Tibial nerve (tissue), 4 donors: Measurements from ENCODE around the gene PLPPR3. TPM values are rescaled to one million over a fixed set of nuclear protein-coding genes. Genes with fewer than 3 reads are reported as not detected.

Experiments used
- DNase-seq, 2 donors: peaks; one replicate each; pipeline ENCODE4 v3.0.0-alpha.2; 2019; ENCODE audit warnings: low spot score in 2 of 2
- H3K27ac ChIP-seq, 4 donors: fragments of 200-600 bp; sonication (generic) in 3 of 4; one replicate each; pipeline ENCODE4 v1.5.1; 2017 to 2019; ENCODE audit warnings: mild to moderate bottlenecking in 1 of 4
- H3K27me3 ChIP-seq, 2 donors: fragments of 200-600 bp; sonication (generic) in 1 of 2; one replicate each; pipeline versions ENCODE4 v1.5.1 to v1.6.0; 2017 to 2019
- H3K36me3 ChIP-seq, 3 donors: fragments of 200-600 bp; sonication (generic); one replicate each; pipeline ENCODE4 v1.5.1; 2018 to 2019
- H3K4me1 ChIP-seq, 4 donors: fragments of 200-600 bp; sonication (generic) in 3 of 4; one replicate each; pipeline ENCODE4 v1.5.1; 2017 to 2019
- H3K4me3 ChIP-seq, 4 donors: fragments of 200-600 bp; sonication (generic) in 3 of 4; one replicate each; pipeline ENCODE4 v1.5.1; 2017 to 2019; ENCODE audit warnings: mild to moderate bottlenecking in 1 of 4, moderate library complexity in 1 of 4
- H3K9me3 ChIP-seq, 4 donors: fragments of 200-600 bp; sonication (generic) in 3 of 4; one replicate each; pipeline ENCODE4 v1.5.1; 2017 to 2019
- CTCF ChIP-seq, 5 experiments: fragments of 200-600 bp in 3 of 5; fragments of 450-650 bp in 2 of 5; sonication (generic) in 3 of 5; IDR thresholded peaks; one replicate each; pipeline ENCODE4 v1.5.1; 2016 to 2019; ENCODE audit warnings: antibody characterized with exemption in 5 of 5, mild to moderate bottlenecking in 3 of 5, moderate library complexity in 2 of 5
- EP300 ChIP-seq, 2 donors: sonication (generic); formaldehyde crosslinking; IDR thresholded peaks; one replicate each; pipeline ENCODE4 v1.6.1; 2017; ENCODE audit warnings: antibody characterized with exemption in 2 of 2, mild to moderate bottlenecking in 1 of 2
- POLR2A ChIP-seq, 2 donors: fragments of 450-650 bp; IDR thresholded peaks; one replicate each; pipeline ENCODE4 v1.6.1; 2017; ENCODE audit warnings: antibody characterized with exemption in 2 of 2, mild to moderate bottlenecking in 2 of 2, moderate library complexity in 2 of 2
- WGBS, 2 donors: methylation state at CpG; one replicate each; pipeline ENCODE4 v1.1.5; 2018; 5-methylcytosine and 5-hydroxymethylcytosine counted together
- total RNA-seq, 4 donors: library from RNA; depleted of rRNA; stranded (reverse); fragments of >200 nt; gene quantifications; one replicate each; pipeline ENCODE4 v1.1.0, GENCODE V29; 2016

PLPPR3 gene
- total RNA-seq, 4 donors from 2014 or later: not detected

- no peak overlapping the region for H3K27ac ChIP-seq
- no peak for TF ChIP-seq EP300 (IDR thresholded peaks at IDR 0.05)
- no peak for TF ChIP-seq POLR2A (IDR thresholded peaks at IDR 0.05)
- TF ChIP-seq CTCF (IDR thresholded peaks at IDR 0.05): no peak
- H3K27me3 ChIP-seq: no peaks in the 10 kb centered on the region
- H3K9me3 ChIP-seq: no peaks in the 10 kb centered on the region
- no peak for DNase-seq
- no peaks in the 10 kb centered on the region for H3K4me1 ChIP-seq
- H3K4me3 ChIP-seq: no peak overlapping the region
- peaks cover 0 to 60% (median 14%) of the 10 kb centered on the region in 3 donors for H3K36me3 ChIP-seq
- WGBS, 2 donors: 91 to 98% methylated on average over 33 of the region's 47 CpGs
Measured at GRCh38 chr19:815079-815774, 6.5 kb downstream of the PLPPR3 start.

- 90 to 91% methylated on average over 47 to 49 of the region's 49 CpGs for WGBS, 2 donors
- Histone ChIP-seq H3K36me3 (peaks cover 0 to 68% (median 23%) of the 10 kb centered on the region in 3 donors), H3K9me3 (no peaks in the 10 kb centered on the region), H3K27me3 (no peaks in the 10 kb centered on the region), H3K4me3 (no peak overlapping the region), H3K4me1 (no peaks in the 10 kb centered on the region), H3K27ac (no peak overlapping the region)
- no peak for DNase-seq
- TF ChIP-seq EP300 (IDR thresholded peaks at IDR 0.05) (no peak), CTCF (IDR thresholded peaks at IDR 0.05) (no peak), POLR2A (IDR thresholded peaks at IDR 0.05) (no peak)
Measured at GRCh38 chr19:814152-815078, 7.3 kb downstream of the PLPPR3 start.

GRCh38 chr19:813219-814151 lies 8.3 kb downstream of the PLPPR3 start:
- Histone ChIP-seq H3K4me1 (no peaks in the 10 kb centered on the region), H3K4me3 (no peak overlapping the region), H3K9me3 (no peaks in the 10 kb centered on the region), H3K27me3 (no peaks in the 10 kb centered on the region), H3K27ac (no peak overlapping the region), H3K36me3 (peaks cover 0 to 77% (median 32%) of the 10 kb centered on the region in 3 donors)
- TF ChIP-seq POLR2A (IDR thresholded peaks at IDR 0.05) (no peak), EP300 (IDR thresholded peaks at IDR 0.05) (no peak), CTCF (IDR thresholded peaks at IDR 0.05) (no peak)
- WGBS, 2 donors: 94 to 95% methylated on average over 38 to 77 of the region's 87 CpGs
- DNase-seq: no peak

- H3K4me3 ChIP-seq: no peak overlapping the region
- DNase-seq: no peak
- TF ChIP-seq CTCF (IDR thresholded peaks at IDR 0.05): no peak
- no peak for TF ChIP-seq POLR2A (IDR thresholded peaks at IDR 0.05)
- no peak for TF ChIP-seq EP300 (IDR thresholded peaks at IDR 0.05)
- no peaks in the 10 kb centered on the region for H3K9me3 ChIP-seq
- no peaks in the 10 kb centered on the region for H3K4me1 ChIP-seq
- WGBS, 2 donors: 91 to 93% methylated on average over 63 of the region's 72 CpGs
- H3K27ac ChIP-seq: no peak overlapping the region
- no peaks in the 10 kb centered on the region for H3K27me3 ChIP-seq
- peaks cover 0 to 84% (median 37%) of the 10 kb centered on the region in 3 donors for H3K36me3 ChIP-seq
Measured at GRCh38 chr19:812747-813218, 9.0 kb downstream of the PLPPR3 start.
